Hepatocyte (in vitro differentiated cells): ENCODE measurements around the gene GAS5. TPM values are rescaled to one million over a fixed set of nuclear protein-coding genes. Genes with fewer than 3 reads are reported as not detected.

Source experiments
- DNase-seq: peaks from one replicate; pipeline ENCODE4 v3.0.0-alpha.2; 2016; ENCODE audit warnings: low spot score
- H2AFZ ChIP-seq: fragments of 200-600 bp; sonication (generic); 2 replicates; pipeline ENCODE4 v1.6.0; 2016; ENCODE audit warnings: antibody characterized with exemption, mild to moderate bottlenecking
- H3K27ac ChIP-seq: fragments of 200-600 bp; sonication (generic); 2 replicates; pipeline ENCODE4 v1.5.1; 2016; ENCODE audit warnings: mild to moderate bottlenecking
- H3K27me3 ChIP-seq: fragments of 200-600 bp; sonication (generic); 2 replicates; pipeline ENCODE4 v1.6.1; 2016
- H3K36me3 ChIP-seq: fragments of 200-600 bp; sonication (generic); replicated peaks from 2 replicates; pipeline ENCODE4 v1.5.1; 2016; ENCODE audit warnings: low read depth; ENCODE audit not compliant: insufficient read depth
- H3K4me1 ChIP-seq: fragments of 200-600 bp; sonication (generic); 2 replicates; pipeline ENCODE4 v1.5.1; 2016; ENCODE audit warnings: mild to moderate bottlenecking, moderate library complexity; ENCODE audit not compliant: insufficient read depth
- H3K4me2 ChIP-seq: fragments of 200-600 bp; sonication (generic); 2 replicates; pipeline ENCODE4 v1.6.0; 2016
- H3K4me3 ChIP-seq: fragments of 200-600 bp; sonication (generic); 2 replicates; pipeline ENCODE4 v1.5.1; 2016; ENCODE audit warnings: mild to moderate bottlenecking
- H3K79me2 ChIP-seq: fragments of 200-600 bp; sonication (generic); 2 replicates; pipeline ENCODE4 v1.6.0; 2017; ENCODE audit warnings: mild to moderate bottlenecking
- H3K9me2 ChIP-seq: fragments of 200-600 bp; sonication (generic); replicated peaks from 2 replicates; pipeline ENCODE4 v1.6.0; 2017; ENCODE audit warnings: mild to moderate bottlenecking; ENCODE audit not compliant: insufficient read depth
- H3K9me3 ChIP-seq: fragments of 200-600 bp; sonication (generic); 2 replicates; pipeline ENCODE4 v1.5.1; 2016; ENCODE audit warnings: low read depth, mild to moderate bottlenecking
- H4K20me1 ChIP-seq: fragments of 200-600 bp; sonication (generic); 2 replicates; pipeline ENCODE4 v1.6.0; 2016; ENCODE audit warnings: mild to moderate bottlenecking; ENCODE audit not compliant: insufficient read depth, poor library complexity, severe bottlenecking
- EZH2 ChIP-seq: fragments of 200-600 bp; sonication (generic); IDR thresholded peaks from 2 replicates; pipeline ENCODE4 v1.6.1; 2016; ENCODE audit warnings: antibody characterized with exemption, mild to moderate bottlenecking, borderline replicate concordance
- EZH2phosphoT487 ChIP-seq: fragments of 200-600 bp; sonication (generic); IDR thresholded peaks from one replicate; pipeline ENCODE4 v1.6.1; 2018; ENCODE audit warnings: antibody characterized with exemption, mild to moderate bottlenecking, low read depth, moderate library complexity; ENCODE audit not compliant: unreplicated experiment, severe bottlenecking
- WGBS: methylation state at CpG from one replicate; pipeline ENCODE4 v1.1.6; 2016; ENCODE audit warnings: low lambda C conversion rate; ENCODE audit errors: missing lambda C conversion rate; 5-methylcytosine and 5-hydroxymethylcytosine counted together
- polyA plus RNA-seq: library from polyadenylated mRNA; unstranded; fragments of >200 nt; fragmentation: Nextera tagmentation; extraction: Ambion mirVana; gene quantifications from 2 replicates; pipeline ENCODE4 v1.2.1, GENCODE V29; 2016
- total RNA-seq: library from RNA; depleted of rRNA; stranded (reverse); fragments of >200 nt; gene quantifications from 2 replicates; pipeline ENCODE4 v1.2.3, GENCODE V29; 2014
- TF ChIP-seq, protein P1 (sequence below): fragments of 200-600 bp; sonication (generic); IDR thresholded peaks from 2 replicates; pipeline ENCODE4 v1.5.1; 2016; ENCODE audit warnings: antibody characterized with exemption, mild to moderate bottlenecking; ENCODE audit not compliant: poor library complexity

The GAS5 gene
- total RNA-seq, result 495 and 553 TPM in 2 replicates
- 162 and 174 TPM in 2 replicates for polyA plus RNA-seq

DNA sequence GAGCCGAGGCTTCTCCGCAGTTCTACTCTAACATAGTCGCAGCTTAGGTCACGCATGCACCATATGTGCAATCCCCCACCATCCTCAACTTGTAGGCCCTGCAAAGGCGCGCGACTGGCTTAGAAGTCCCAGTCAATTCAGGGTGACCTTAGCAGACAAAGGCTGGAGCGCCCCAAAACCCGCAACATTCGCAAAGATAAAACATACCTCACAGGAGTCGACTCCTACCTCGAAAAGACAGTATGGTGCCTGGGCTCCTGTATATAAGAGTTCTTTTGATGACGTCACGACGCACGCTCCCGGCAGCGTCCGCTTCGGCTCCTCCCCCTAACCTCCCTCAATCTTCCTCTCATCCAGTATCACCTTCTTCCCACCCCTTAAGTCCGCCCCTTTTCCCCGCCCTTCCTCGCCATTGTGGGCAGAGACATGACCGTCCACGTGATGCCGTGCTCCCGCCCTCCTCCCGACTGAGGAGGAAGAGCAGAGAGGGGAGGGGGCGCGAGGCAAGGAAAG, at the start of gene GAS5:
TSS of gene GAS5 (minus strand) at position 237 of the 513 bp plus-strand sequence.
- Histone ChIP-seq H3K27me3 (no peaks in the 10 kb centered on the region), H3K4me2 (peak within 1 kb of the TSS; percentile 88), H3K27ac (peak within 1 kb of the TSS; percentile 97), H4K20me1 (peaks cover 26% of the 10 kb centered on the region), H3K36me3 (peaks cover 5% of the 10 kb centered on the region), H3K9me3 (no peaks in the 10 kb centered on the region), H3K79me2 (peaks cover 33% of the 10 kb centered on the region), H3K4me3 (peak within 1 kb of the TSS; percentile 43), H3K4me1 (peaks cover 12% of the 10 kb centered on the region), H3K9me2 (no peaks in the 10 kb centered on the region), H2AFZ (peak within 1 kb of the TSS; percentile 84)
- WGBS, result 1% methylated on average over 19 of the region's 30 CpGs
- peak; percentile 100 for DNase-seq
- no peak for TF ChIP-seq EZH2
- TF ChIP-seq EZH2phosphoT487, result no peak
- TF ChIP-seq, protein P1, sequence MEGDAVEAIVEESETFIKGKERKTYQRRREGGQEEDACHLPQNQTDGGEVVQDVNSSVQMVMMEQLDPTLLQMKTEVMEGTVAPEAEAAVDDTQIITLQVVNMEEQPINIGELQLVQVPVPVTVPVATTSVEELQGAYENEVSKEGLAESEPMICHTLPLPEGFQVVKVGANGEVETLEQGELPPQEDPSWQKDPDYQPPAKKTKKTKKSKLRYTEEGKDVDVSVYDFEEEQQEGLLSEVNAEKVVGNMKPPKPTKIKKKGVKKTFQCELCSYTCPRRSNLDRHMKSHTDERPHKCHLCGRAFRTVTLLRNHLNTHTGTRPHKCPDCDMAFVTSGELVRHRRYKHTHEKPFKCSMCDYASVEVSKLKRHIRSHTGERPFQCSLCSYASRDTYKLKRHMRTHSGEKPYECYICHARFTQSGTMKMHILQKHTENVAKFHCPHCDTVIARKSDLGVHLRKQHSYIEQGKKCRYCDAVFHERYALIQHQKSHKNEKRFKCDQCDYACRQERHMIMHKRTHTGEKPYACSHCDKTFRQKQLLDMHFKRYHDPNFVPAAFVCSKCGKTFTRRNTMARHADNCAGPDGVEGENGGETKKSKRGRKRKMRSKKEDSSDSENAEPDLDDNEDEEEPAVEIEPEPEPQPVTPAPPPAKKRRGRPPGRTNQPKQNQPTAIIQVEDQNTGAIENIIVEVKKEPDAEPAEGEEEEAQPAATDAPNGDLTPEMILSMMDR, result no peak

DNA sequence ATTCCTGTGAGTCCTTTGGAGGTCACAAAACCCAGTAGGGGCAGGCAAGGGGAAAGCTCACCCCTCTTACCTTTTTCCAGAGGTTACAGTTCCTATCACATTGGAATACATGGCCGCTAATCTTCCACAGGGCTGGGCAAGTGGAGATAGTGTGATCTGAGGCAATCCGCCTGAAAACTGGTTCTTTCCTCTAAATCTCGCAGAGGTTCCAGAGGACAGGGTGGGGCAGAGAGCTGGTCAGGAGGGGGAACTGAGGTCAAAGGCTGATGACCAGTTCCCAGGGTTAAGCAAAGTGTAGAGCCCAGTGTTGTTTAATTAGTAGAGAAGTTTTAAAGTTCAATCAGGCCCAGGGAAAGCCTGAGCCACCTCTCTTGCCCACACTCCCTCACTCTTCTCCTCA, 49.4 kb upstream of the GAS5 start, which contains the start of gene SERPINC1:
TSS of gene SERPINC1 (minus strand) at position 179 of the 400 bp plus-strand sequence. CDS start at position 111, 68 bp downstream.
- no peaks in the 10 kb centered on the region for H3K9me3 ChIP-seq
- no peak within 1 kb of the TSS for H3K4me3 ChIP-seq
- no peaks in the 10 kb centered on the region for H3K79me2 ChIP-seq
- no peak within 1 kb of the TSS for H3K27ac ChIP-seq
- no peak within 1 kb of the TSS for H3K4me2 ChIP-seq
- no peaks in the 10 kb centered on the region for H3K9me2 ChIP-seq
- no peaks in the 10 kb centered on the region for H3K36me3 ChIP-seq
- no peaks in the 10 kb centered on the region for H4K20me1 ChIP-seq
- TF ChIP-seq EZH2 (no peak), EZH2phosphoT487 (no peak)
- no peaks in the 10 kb centered on the region for H3K4me1 ChIP-seq
- H3K27me3 ChIP-seq, result no peaks in the 10 kb centered on the region
- WGBS, result 77% methylated on average over 3 of the region's 3 CpGs
- DNase-seq, result peak; percentile 24
- H2AFZ ChIP-seq, result no peak within 1 kb of the TSS

DNA sequence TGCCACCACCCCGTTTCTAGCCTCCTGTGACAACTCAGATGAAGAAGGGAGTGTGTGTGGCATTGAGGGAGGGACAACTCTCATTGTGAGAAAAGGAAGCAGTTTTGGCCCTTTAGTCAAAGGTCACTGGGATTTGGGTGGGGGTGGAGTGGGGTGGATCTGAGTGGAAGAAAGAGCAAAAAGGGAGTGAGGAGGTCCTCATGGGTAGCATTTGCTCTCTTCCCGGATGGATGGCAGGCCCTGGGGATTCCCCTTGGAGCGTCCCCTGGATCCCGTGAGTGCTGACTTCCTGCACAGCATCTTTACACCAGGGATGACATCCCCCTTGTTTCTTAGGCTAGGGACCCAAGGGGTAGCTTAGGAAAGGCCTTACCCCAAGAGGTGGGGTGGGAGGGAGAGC, 48.9 kb upstream of the GAS5 start:
- Histone ChIP-seq H3K9me2 (no peaks in the 10 kb centered on the region), H3K27ac (no peak overlapping the region), H3K4me1 (no peaks in the 10 kb centered on the region), H3K79me2 (no peaks in the 10 kb centered on the region), H2AFZ (no peak overlapping the region), H3K36me3 (no peaks in the 10 kb centered on the region), H3K27me3 (no peaks in the 10 kb centered on the region), H3K9me3 (no peaks in the 10 kb centered on the region), H3K4me3 (no peak overlapping the region), H3K4me2 (no peak overlapping the region), H4K20me1 (no peaks in the 10 kb centered on the region)
- 92% methylated on average over 4 of the region's 4 CpGs for WGBS
- TF ChIP-seq EZH2phosphoT487 (no peak), EZH2 (no peak)
- TF ChIP-seq, protein P1, result no peak
- no peak for DNase-seq

DNA sequence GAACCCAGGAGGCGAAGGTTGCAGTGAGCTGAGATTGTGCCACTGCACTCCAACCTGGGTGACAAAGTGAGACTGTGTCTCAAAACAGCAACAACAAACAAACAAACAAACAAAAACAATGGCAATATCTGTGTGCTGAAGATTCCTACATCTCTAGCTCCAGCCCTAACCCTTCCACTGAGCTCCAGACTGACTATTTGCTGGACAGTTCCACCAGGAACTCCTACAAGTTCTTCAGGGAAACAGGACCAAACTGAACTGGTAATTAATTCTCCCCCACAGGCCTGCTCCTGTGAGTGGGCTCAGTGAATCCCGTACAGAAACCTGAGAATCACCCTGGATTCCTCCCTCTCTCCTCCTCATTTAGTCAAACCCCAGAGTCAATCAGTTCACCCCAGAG, 47.8 kb upstream of the GAS5 start:
- Histone ChIP-seq H3K4me1 (no peaks in the 10 kb centered on the region), H3K27ac (no peak overlapping the region), H3K79me2 (no peaks in the 10 kb centered on the region)

More for the DNA sequence above, 47.8 kb upstream of the GAS5 start:
- Histone ChIP-seq H4K20me1 (no peaks in the 10 kb centered on the region), H3K27me3 (no peaks in the 10 kb centered on the region), H3K9me3 (no peaks in the 10 kb centered on the region), H3K36me3 (no peaks in the 10 kb centered on the region), H3K4me2 (no peak overlapping the region), H3K4me3 (no peak overlapping the region), H2AFZ (no peak overlapping the region), H3K9me2 (no peaks in the 10 kb centered on the region)
- TF ChIP-seq EZH2phosphoT487 (no peak), EZH2 (no peak)
- TF ChIP-seq, protein P1, result no peak
- no peak for DNase-seq
- 85% methylated on average over 2 of the region's 2 CpGs for WGBS
